A673 (cell line): ENCODE results near the gene C1orf141.

Source experiments
- CTCF ChIP-seq: fragments of 300-800, 200-600 bp; sonication (generic); conservative IDR thresholded peaks from 2 replicates; pipeline ENCODE4 v1.5.1; 2017; ENCODE audit warnings: low read depth, mild to moderate bottlenecking, antibody characterized with exemption, low read length, moderate library complexity, mixed read lengths
- EZH2 ChIP-seq: fragments of 200-600 bp; sonication (generic); IDR thresholded peaks from 2 replicates; pipeline ENCODE4 v1.6.1; 2017; ENCODE audit warnings: borderline replicate concordance, low read depth, mild to moderate bottlenecking, mixed read lengths, antibody characterized with exemption, low read length; ENCODE audit not compliant: poor library complexity, severe bottlenecking

GRCh38 chr1:67058761-67059160 lies 76.0 kb downstream of the C1orf141 start:
- TF ChIP-seq CTCF (no peak), EZH2 (no peak)
